HG02678 (cell line): ENCODE results near the gene NEK10.
A peak's percentile ranks its signal among the peaks of the same experiment; 100 is the strongest.

ENCODE experiments used
- ATAC-seq: cut with Tn5 transposase; IDR thresholded peaks from one replicate; pipeline ENCODE4 v1.9.1; 2021; ENCODE audit warnings: mild to moderate bottlenecking, moderate library complexity; ENCODE audit not compliant: unreplicated experiment

Gene NEK10

DNA sequence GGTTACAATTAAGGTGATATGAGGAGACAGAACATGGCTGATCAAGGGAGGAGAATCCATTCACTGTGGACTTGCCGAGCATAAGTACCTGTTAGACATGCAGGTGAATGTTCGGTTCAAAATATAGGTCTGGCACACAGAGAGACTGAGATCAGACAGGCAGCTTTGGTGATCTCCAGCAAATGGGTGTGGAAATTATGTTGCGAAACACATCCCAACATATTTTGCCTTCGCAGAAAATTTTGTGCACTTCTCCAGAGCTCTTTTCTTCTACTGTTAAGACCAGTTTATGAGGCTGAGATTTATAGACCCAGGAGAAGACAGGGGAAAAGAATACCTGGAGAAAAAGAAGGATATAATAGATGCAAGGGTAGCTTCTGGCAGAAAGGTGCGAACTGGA is 183.2 kb downstream of the NEK10 start:
- ATAC-seq: no peak

- no peak for ATAC-seq
Observed at GRCh38 chr3:27185231-27185989, 183.8 kb downstream of the NEK10 start.

DNA sequence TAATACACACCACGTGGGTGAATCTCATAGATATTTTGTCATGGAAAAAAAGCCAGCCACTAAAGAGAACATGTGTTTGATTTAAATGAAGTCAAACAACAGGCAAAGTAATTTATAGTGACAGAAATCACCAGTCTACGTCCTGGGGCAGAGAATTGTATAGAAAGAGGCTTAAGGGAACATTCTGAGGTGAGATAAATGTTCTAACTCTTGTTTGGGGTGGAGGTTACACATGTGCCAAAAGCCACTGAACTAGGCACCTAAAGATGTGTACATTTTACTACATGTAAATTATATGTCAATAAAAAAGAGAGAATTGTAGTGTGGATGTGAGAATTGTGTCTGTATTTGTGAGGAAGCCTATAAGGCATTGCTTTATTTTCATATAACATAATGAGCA is 184.9 kb downstream of the NEK10 start:
- no peak for ATAC-seq

DNA sequence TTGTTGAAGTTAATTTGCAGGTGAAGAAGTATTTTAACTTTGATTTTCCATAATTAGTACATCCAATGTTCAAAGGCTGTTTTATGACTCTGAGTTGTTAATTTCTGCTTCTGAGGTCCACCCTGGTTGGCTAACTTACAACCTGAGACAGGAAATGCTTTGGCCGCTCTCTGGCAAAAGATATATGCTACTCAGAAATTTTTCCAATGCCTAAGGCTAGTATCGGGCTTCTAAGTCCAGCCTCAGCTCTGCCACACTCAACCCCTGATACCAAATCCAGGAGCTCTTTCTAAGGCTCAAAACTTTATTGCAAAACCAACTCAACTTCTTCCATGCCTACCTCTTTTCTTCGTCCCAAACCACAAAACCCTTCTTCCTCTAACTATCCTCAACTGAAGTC is 192.9 kb downstream of the NEK10 start:
- no peak for ATAC-seq

GRCh38 chr3:27174530-27174929 is 194.7 kb downstream of the NEK10 start:
- ATAC-seq: no peak

GRCh38 chr3:27171113-27171512 is 198.1 kb downstream of the NEK10 start:
- ATAC-seq: no peak

- no peak for ATAC-seq
Observed at GRCh38 chr3:27166888-27167287, 202.3 kb downstream of the NEK10 start.

- ATAC-seq: no peak
Observed at GRCh38 chr3:27165321-27165721, 203.9 kb downstream of the NEK10 start.

GRCh38 chr3:27160779-27161287 is 208.3 kb downstream of the NEK10 start:
- ATAC-seq: no peak

DNA sequence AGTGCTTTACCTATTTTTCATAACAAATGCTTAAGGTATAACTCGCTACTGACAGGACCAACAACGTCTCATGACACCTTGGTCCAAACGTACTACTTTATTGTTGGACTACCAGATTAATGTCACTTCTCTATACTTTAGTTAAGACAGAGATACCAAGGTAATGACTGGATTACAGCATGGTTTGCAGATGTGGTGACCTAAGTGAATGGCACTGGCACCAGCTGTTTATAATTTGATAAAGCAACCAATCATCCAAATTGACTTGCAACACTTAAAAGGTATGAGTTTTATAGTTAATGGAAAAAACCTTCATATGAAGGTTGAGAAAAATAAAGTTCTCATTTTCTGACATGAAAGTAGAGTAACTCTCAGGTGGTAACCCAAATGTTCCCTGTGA is 209.0 kb downstream of the NEK10 start:
- no peak for ATAC-seq

- ATAC-seq: no peak
Observed at GRCh38 chr3:27147215-27147614, 222.0 kb downstream of the NEK10 start.

DNA sequence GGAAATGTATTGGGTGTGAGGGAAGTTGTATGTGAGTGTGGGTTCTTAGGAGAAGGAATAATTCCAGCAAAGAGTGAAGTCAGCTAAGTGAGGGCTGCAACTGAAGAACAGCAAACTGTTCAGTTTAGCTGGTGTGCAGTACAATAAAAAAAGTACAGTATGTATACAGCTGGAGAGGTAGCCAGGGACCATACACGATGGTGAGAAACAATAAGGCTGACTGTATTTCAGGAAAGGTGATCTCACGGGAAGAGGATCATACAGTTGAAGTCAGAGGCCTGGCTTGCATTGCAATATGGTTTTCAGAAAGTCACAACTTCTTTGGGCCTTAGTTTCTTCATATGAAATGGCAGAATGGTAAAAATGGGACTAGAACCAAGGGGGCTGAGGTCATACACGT is 222.4 kb downstream of the NEK10 start:
- no peak for ATAC-seq

GRCh38 chr3:27145719-27146118 is 223.5 kb downstream of the NEK10 start:
- ATAC-seq: no peak

DNA sequence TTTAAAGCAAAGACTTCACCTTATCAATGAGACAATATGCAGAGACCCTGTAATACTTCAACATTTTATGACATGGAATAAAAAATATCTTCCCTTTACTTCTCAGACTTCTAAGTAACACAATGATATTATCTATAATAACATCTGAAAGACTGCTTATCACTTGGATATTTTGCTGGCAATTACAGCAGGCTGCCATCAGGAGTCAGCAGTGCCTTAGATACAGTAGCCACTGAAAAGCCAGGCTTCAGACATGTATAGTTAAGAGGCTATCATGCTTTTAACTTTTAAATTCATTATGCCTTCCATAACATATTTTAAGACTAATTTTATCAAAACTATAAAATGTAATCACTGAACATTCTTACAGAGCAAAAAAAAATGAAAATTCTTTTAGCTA is 227.5 kb downstream of the NEK10 start:
- no peak for ATAC-seq

DNA sequence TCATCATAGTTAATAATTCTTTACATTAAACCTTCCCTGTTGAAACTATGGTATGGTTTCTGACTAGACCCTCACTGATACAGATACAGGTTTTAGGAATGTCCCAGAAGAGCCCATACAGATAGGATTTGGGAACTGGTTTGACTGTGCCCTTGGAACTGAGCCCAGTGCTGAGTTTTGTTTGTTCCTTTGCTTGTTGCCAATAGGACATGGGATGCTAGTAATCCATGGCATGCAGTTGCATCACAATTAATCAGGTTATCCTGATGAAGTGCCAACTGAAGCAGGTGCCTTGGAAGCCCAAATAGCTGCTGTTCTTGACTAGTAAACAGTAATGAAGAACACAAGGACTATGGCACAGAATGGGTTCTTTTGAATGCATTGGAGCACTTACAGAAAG is 230.6 kb downstream of the NEK10 start:
- no peak for ATAC-seq

GRCh38 chr3:27138005-27138404 is 231.2 kb downstream of the NEK10 start:
- no peak for ATAC-seq

DNA sequence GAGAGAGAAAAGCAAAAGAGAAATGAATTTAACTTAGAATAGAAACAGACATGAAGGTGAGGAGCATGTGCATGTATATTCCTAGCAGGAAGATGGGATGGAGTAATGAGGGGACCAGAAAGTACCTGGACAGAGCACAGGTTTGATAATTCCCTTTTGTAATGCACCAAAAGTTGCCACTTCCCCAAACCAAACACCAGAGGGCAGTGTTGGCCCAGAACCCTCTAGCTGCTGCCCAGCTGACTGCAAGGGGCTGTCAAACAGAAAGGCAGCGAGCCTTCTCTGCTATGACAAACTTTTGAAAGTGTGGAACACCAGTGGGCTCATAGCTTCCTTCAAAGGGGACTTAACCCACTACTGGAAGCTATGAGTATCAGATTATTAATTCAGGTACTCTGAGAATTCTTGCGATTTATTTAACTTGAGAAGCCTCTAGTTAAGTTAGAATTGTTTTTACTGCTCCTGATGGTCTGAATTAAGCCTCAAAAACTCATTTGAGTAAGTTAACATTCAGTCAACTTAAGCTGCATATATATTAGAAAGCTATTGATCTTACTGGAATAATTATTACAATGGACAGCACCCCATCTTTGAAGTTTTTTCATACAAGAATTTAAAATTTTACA is 234.9 kb downstream of the NEK10 start:
- ATAC-seq: peak; percentile 96

DNA sequence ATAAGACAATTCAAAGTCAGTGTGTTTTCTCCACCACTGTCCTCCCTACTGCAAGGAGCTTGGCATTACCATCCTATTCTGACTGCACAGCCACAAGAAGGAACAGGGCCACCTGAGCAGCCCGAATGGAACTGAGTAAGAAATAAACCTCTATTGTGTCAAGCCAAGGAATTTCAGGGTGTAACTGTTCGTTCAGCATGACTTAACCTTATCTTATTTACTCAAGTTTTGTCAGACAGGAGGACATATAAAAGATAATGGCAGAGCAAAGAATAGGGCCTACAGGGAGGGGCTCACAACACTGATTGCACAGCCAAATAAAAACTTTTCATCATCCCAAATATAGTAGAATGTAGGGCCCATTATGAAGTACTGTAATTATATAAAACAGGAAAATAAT is 236.1 kb downstream of the NEK10 start:
- no peak for ATAC-seq

DNA sequence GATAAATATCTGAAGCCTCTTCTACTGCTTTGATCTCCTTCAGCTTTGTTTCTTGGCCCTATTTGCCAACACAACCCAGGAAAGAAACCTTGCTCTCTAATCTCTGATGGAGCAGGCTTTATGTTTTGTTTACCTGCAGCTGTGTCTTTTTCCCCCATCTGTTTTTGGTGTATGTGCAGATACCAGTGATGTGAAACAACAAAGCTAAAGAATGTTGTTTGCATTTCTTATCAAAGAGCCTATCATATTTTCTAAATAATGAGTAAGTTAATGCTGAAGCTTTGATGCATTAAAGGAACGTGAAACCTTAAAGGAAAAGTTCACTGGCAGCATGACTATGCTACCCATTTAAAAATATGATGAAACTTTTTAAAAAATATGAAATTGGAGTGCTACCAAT is 238.4 kb downstream of the NEK10 start:
- no peak for ATAC-seq

GRCh38 chr3:27127879-27128278 is 241.3 kb downstream of the NEK10 start:
- ATAC-seq: no peak

GRCh38 chr3:27127195-27127594 is 242.0 kb downstream of the NEK10 start:
- ATAC-seq: no peak

DNA sequence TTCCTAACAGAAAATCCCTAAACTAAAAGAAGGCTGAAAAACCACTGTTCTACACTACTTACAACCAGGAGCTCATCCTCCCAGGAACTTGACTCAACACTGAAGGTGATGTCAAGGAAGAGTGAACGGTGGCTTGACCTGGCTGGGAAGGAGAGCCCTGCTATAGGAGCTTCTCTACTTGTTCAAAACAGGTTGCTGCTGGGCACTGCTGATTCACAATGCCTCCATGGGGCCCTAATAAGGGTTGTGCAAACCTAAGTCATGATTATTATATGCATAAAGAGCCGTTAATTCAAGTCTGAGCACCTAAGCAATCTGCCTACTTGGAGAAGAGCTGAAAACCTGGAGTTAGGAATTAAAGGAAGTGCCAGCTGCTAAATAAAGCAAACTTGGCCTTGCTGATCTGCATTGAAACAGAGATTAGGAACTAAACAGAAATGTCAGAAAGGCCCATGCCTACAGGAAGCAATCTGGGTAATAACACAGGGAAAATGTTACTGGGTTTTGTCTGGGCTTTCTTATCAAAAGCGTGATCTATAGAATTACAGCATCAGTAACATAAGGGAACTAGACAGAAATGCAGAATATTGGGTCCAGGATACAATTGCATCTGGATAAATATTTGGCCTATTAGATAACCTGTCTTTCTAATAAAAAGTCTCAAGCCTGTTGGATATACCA is 243.2 kb downstream of the NEK10 start:
- no peak for ATAC-seq
